PC-9 (cell line): ENCODE measurements around the gene MRM2. TPM values are rescaled to one million over a fixed set of nuclear protein-coding genes. Genes with fewer than 3 reads are reported as not detected.

ENCODE experiments used
- BruUV-seq: library from RNA; stranded (reverse); fragments of 400-500 nt; replicated peaks from 2 replicates; lab custom pipeline; 2021; lab: Mats Ljungman, UMichigan
- CTCF ChIA-PET: fragments of 300-600 bp; sonication (Branson Sonifier 250); formaldehyde crosslinking; loops from one replicate; lab custom pipeline; 2022; ENCODE audit warnings: antibody characterized with exemption; lab: Charles Lee
- POLR2A ChIA-PET: fragments of 300-600 bp; sonication (Branson Sonifier 250); formaldehyde crosslinking; loops from one replicate; lab custom pipeline; 2022; ENCODE audit warnings: antibody characterized with exemption; ENCODE audit not compliant: unreplicated experiment; lab: Charles Lee
- DNase-seq, 2 experiments: peaks; one replicate each; pipeline versions ENCODE4 v3.0.0 to v3.0.0-alpha.2; 2015 to 2022; ENCODE audit warnings: mixed read lengths in 1 of 2
- H2AFZ ChIP-seq: fragments of 200-600 bp; sonication (generic); 2 replicates; pipeline ENCODE4 v1.8.1; 2017; ENCODE audit warnings: antibody characterized with exemption
- H3F3A ChIP-seq: fragments of 200-600 bp; sonication (generic); 2 replicates; pipeline ENCODE4 v1.8.1; 2017; ENCODE audit warnings: antibody characterized with exemption, mild to moderate bottlenecking, low read depth; ENCODE audit not compliant: insufficient read depth
- H3K27ac ChIP-seq: fragments of 200-600 bp; sonication (generic); 2 replicates; pipeline ENCODE4 v1.6.1; 2016; ENCODE audit warnings: mixed run types
- H3K27me3 ChIP-seq: fragments of 200-600 bp; sonication (generic); 2 replicates; pipeline ENCODE4 v1.6.1; 2016; ENCODE audit warnings: low read depth, mixed run types; ENCODE audit not compliant: insufficient read depth
- H3K36me3 ChIP-seq: fragments of 200-600 bp; sonication (generic); 2 replicates; pipeline ENCODE4 v1.6.1; 2016; ENCODE audit warnings: low read depth, mixed run types
- H3K4me1 ChIP-seq: fragments of 200-600 bp; sonication (generic); replicated peaks from 2 replicates; pipeline ENCODE4 v1.6.1; 2016; ENCODE audit warnings: mixed run types; ENCODE audit not compliant: insufficient read depth
- H3K4me2 ChIP-seq: fragments of 200-600 bp; sonication (generic); 2 replicates; pipeline ENCODE4 v1.6.1; 2017; ENCODE audit warnings: mixed run types
- H3K4me3 ChIP-seq: fragments of 200-600 bp; sonication (generic); 2 replicates; pipeline ENCODE4 v1.6.1; 2016; ENCODE audit warnings: mixed run types
- H3K79me2 ChIP-seq: fragments of 200-600 bp; sonication (generic); 2 replicates; pipeline ENCODE4 v1.6.1; 2017; ENCODE audit warnings: low read depth, mixed run types
- H3K9me2 ChIP-seq: fragments of 200-600 bp; sonication (generic); 2 replicates; pipeline ENCODE4 v1.8.1; 2017; ENCODE audit warnings: mild to moderate bottlenecking; ENCODE audit not compliant: insufficient read depth
- H3K9me3 ChIP-seq: fragments of 200-600 bp; sonication (generic); 2 replicates; pipeline ENCODE4 v1.8.1; 2016; ENCODE audit warnings: low read depth; ENCODE audit not compliant: insufficient read depth
- H4K20me1 ChIP-seq: fragments of 200-600 bp; sonication (generic); 2 replicates; pipeline ENCODE4 v1.8.1; 2017; ENCODE audit not compliant: insufficient read depth
- CTCF ChIP-seq: fragments of 200-600 bp; sonication (generic); conservative IDR thresholded peaks from 2 replicates; pipeline ENCODE4 v1.6.1; 2017; ENCODE audit warnings: mixed run types, antibody characterized with exemption, mild to moderate bottlenecking, moderate library complexity
- EZH2 ChIP-seq: fragments of 200-600 bp; sonication (generic); IDR thresholded peaks from 2 replicates; pipeline ENCODE4 v1.8.0; 2017; ENCODE audit warnings: antibody characterized with exemption, low read depth
- intact Hi-C: fragments of 100-400 bp; cut with micrococcal nuclease; formaldehyde crosslinking; loops from one replicate; pipeline ENCODE4 v1.10.0; 2022; ENCODE audit not compliant: unreplicated experiment
- total RNA-seq: library from RNA; stranded (reverse); gene quantifications from 2 replicates; pipeline ENCODE4 v1.2.3, GENCODE V29; 2021

Gene MRM2
- total RNA-seq, 1 experiment from 2014 or later, result 36.8 TPM

GRCh38 chr7:2261611-2262010 lies 19.6 kb upstream of the MRM2 start:
- H3F3A ChIP-seq, result peaks cover 34% of the 10 kb centered on the region
- TF ChIP-seq EZH2, result no peak
- no peak for TF ChIP-seq CTCF
- CTCF ChIA-PET, result interaction anchor here (0.6 kb wide), 1 partner anchor 28 kb away, joined by 4 read pairs; no protein-coding TSS in a partner anchor
- no peak overlapping the region for H2AFZ ChIP-seq
- H3K4me2 ChIP-seq, result no peak overlapping the region
- H3K9me3 ChIP-seq, result no peaks in the 10 kb centered on the region
- 0 out of 2 replicates have a peak, but pooled peaks cover 3% of the 10 kb centered on the region for H3K79me2 ChIP-seq
- intact Hi-C loops, result loop anchor here (1.0 kb wide), 1 partner anchor 19 kb away; no protein-coding TSS in a partner anchor
- H3K4me1 ChIP-seq, result peaks cover 40% of the 10 kb centered on the region
- no peaks in the 10 kb centered on the region for H3K9me2 ChIP-seq
- POLR2A ChIA-PET, result no interaction called here
- H4K20me1 ChIP-seq, result no peaks in the 10 kb centered on the region
- BruUV-seq, result no TSS peak
- H3K4me3 ChIP-seq, result no peak overlapping the region
- DNase-seq, result no peak
- H3K27ac ChIP-seq, result no peak overlapping the region
- H3K27me3 ChIP-seq, result no peaks in the 10 kb centered on the region
- no peaks in the 10 kb centered on the region for H3K36me3 ChIP-seq

GRCh38 chr7:2260820-2261219 lies 18.8 kb upstream of the MRM2 start:
- BruUV-seq, result no TSS peak
- POLR2A ChIA-PET, result interaction anchor here (0.6 to 1.0 kb wide), 2 partner anchors 19 to 802 kb away, joined by 3 to 19 read pairs; partner anchors contain the start of genes MRM2 and NUDT1

GRCh38 chr7:2259480-2259879 lies 17.5 kb upstream of the MRM2 start:
- no peak for TF ChIP-seq CTCF
- TF ChIP-seq EZH2, result no peak
- BruUV-seq, result no TSS peak
- Histone ChIP-seq H3K79me2 (0 out of 2 replicates have a peak, but pooled peaks cover 3% of the 10 kb centered on the region), H3K36me3 (no peaks in the 10 kb centered on the region), H3K4me2 (no peak overlapping the region), H3K9me2 (no peaks in the 10 kb centered on the region), H3K27me3 (no peaks in the 10 kb centered on the region), H3K9me3 (no peaks in the 10 kb centered on the region), H3K4me3 (no peak overlapping the region), H3K4me1 (peaks cover 47% of the 10 kb centered on the region), H3K27ac (no peak overlapping the region), H2AFZ (no peak overlapping the region), H4K20me1 (no peaks in the 10 kb centered on the region), H3F3A (peaks cover 42% of the 10 kb centered on the region)
- DNase-seq, result no peak
- ChIA-PET POLR2A (no interaction called here), CTCF (no interaction called here)
- intact Hi-C loops, result no loop called here

More at GRCh38 chr7:2260820-2261219, 18.8 kb upstream of the MRM2 start:
- peaks cover 40% of the 10 kb centered on the region for H3K4me1 ChIP-seq
- no peaks in the 10 kb centered on the region for H4K20me1 ChIP-seq
- no peaks in the 10 kb centered on the region for H3K9me2 ChIP-seq
- H3K27ac ChIP-seq, result peak overlapping the region; percentile 32
- H3K27me3 ChIP-seq, result no peaks in the 10 kb centered on the region
- CTCF ChIA-PET, result interaction anchor here (0.8 kb wide), 1 partner anchor 9 kb away, joined by 3 read pairs; no protein-coding TSS in a partner anchor
- TF ChIP-seq CTCF, result no peak
- no peak overlapping the region for H3K4me3 ChIP-seq
- peak; percentile 98 for DNase-seq
- intact Hi-C loops, result loop anchor here (1.0 kb wide), 1 partner anchor 19 kb away; no protein-coding TSS in a partner anchor
- H3K9me3 ChIP-seq, result no peaks in the 10 kb centered on the region
- no peaks in the 10 kb centered on the region for H3K36me3 ChIP-seq
- H3K79me2 ChIP-seq, result 0 out of 2 replicates have a peak, but pooled peaks cover 3% of the 10 kb centered on the region
- peaks cover 33% of the 10 kb centered on the region for H3F3A ChIP-seq
- peak overlapping the region; percentile 43 for H3K4me2 ChIP-seq
- H2AFZ ChIP-seq, result no peak overlapping the region
